ENCODE results near the gene GNAS-AS1. TPM values are rescaled to one million over a fixed set of nuclear protein-coding genes. Genes with fewer than 3 reads are reported as not detected.
A peak's percentile ranks its signal among the peaks of the same experiment; 100 is the strongest.

The GNAS-AS1 gene
- total RNA-seq, 6 experiments from 2014 or later: 1.0 to 1.5 (median 1.3) TPM

- Mint-ChIP-seq H3K36me3 (ENCODE audit: low read depth) (peaks cover 10% of the 10 kb centered on the region; the same call in 1 of the 2 replicates), H3K27me3 (ENCODE audit: insufficient read depth) (peaks cover 27% of the 10 kb centered on the region)
Measured at GRCh38 chr20:58837717-58838116, 13.0 kb downstream of the GNAS-AS1 start.

GRCh38 chr20:58836616-58837204 lies 14.0 kb downstream of the GNAS-AS1 start:
- Mint-ChIP-seq H3K9me3 (no peaks in the 10 kb centered on the region), H3K4me3 (no peak overlapping the region), H3K4me1 (ENCODE audit: low read depth) (no peaks in the 10 kb centered on the region), H3K27ac (no peak overlapping the region), H3K36me3 (ENCODE audit: low read depth) (0 out of 2 replicates have a peak, but pooled peaks cover 6% of the 10 kb centered on the region), H3K27me3 (ENCODE audit: insufficient read depth) (peaks cover 22% of the 10 kb centered on the region)
- no peak for DNase-seq
- TF ChIP-seq CTCF (IDR thresholded peaks at IDR 0.05): no peak

More at GRCh38 chr20:58837717-58838116, 13.0 kb downstream of the GNAS-AS1 start:
- H3K27ac Mint-ChIP-seq: no peak overlapping the region
- DNase-seq: no peak
- H3K4me3 Mint-ChIP-seq: no peak overlapping the region
- no peaks in the 10 kb centered on the region for H3K4me1 Mint-ChIP-seq (ENCODE audit: low read depth)
- H3K9me3 Mint-ChIP-seq: no peaks in the 10 kb centered on the region
- TF ChIP-seq CTCF (IDR thresholded peaks at IDR 0.05): peak; percentile 6; the same call in 1 of the 2 replicates

- H3K4me3 Mint-ChIP-seq: no peak overlapping the region
- DNase-seq: no peak
- no peak overlapping the region for H3K27ac Mint-ChIP-seq
- H3K36me3 Mint-ChIP-seq (ENCODE audit: low read depth): peaks cover 10% of the 10 kb centered on the region; the same call in 1 of the 2 replicates
- no peak for TF ChIP-seq CTCF (IDR thresholded peaks at IDR 0.05)
- no peaks in the 10 kb centered on the region for H3K9me3 Mint-ChIP-seq
- peaks cover 20% of the 10 kb centered on the region for H3K27me3 Mint-ChIP-seq (ENCODE audit: insufficient read depth)
- H3K4me1 Mint-ChIP-seq (ENCODE audit: low read depth): no peaks in the 10 kb centered on the region
Measured at GRCh38 chr20:58835231-58835630, 15.5 kb downstream of the GNAS-AS1 start.

GRCh38 chr20:58833921-58834320 lies 16.8 kb downstream of the GNAS-AS1 start:
- no peak for DNase-seq
- no peak for TF ChIP-seq CTCF (IDR thresholded peaks at IDR 0.05)
- no peak overlapping the region for H3K4me3 Mint-ChIP-seq
- H3K27ac Mint-ChIP-seq: no peak overlapping the region
- no peaks in the 10 kb centered on the region for H3K4me1 Mint-ChIP-seq (ENCODE audit: low read depth)
- no peaks in the 10 kb centered on the region for H3K9me3 Mint-ChIP-seq
- H3K36me3 Mint-ChIP-seq (ENCODE audit: low read depth): peaks cover 15% of the 10 kb centered on the region; the same call in 1 of the 2 replicates
- peaks cover 19% of the 10 kb centered on the region for H3K27me3 Mint-ChIP-seq (ENCODE audit: insufficient read depth)

- no peaks in the 10 kb centered on the region for H3K9me3 Mint-ChIP-seq
- DNase-seq: peak; percentile 7
- peaks cover 19% of the 10 kb centered on the region for H3K27me3 Mint-ChIP-seq (ENCODE audit: insufficient read depth)
- H3K4me1 Mint-ChIP-seq (ENCODE audit: low read depth): no peaks in the 10 kb centered on the region
- no peak overlapping the region for H3K27ac Mint-ChIP-seq
- TF ChIP-seq CTCF (IDR thresholded peaks at IDR 0.05): no peak
- peaks cover 15% of the 10 kb centered on the region; the same call in 1 of the 2 replicates for H3K36me3 Mint-ChIP-seq (ENCODE audit: low read depth)
- no peak overlapping the region for H3K4me3 Mint-ChIP-seq
Measured at GRCh38 chr20:58832457-58832856, 18.2 kb downstream of the GNAS-AS1 start.
